PC-9 (cell line): Measurements from ENCODE around the gene CHSY3. TPM values are rescaled to one million over a fixed set of nuclear protein-coding genes. Genes with fewer than 3 reads are reported as not detected.

Experiments used
- BruUV-seq: library from RNA; stranded (reverse); fragments of 400-500 nt; replicated peaks from 2 replicates; lab custom pipeline; 2021; lab: Mats Ljungman, UMichigan
- CTCF ChIA-PET: fragments of 300-600 bp; sonication (Branson Sonifier 250); formaldehyde crosslinking; loops from one replicate; lab custom pipeline; 2022; ENCODE audit warnings: antibody characterized with exemption; lab: Charles Lee
- POLR2A ChIA-PET: fragments of 300-600 bp; sonication (Branson Sonifier 250); formaldehyde crosslinking; loops from one replicate; lab custom pipeline; 2022; ENCODE audit warnings: antibody characterized with exemption; ENCODE audit not compliant: unreplicated experiment; lab: Charles Lee
- DNase-seq, 2 experiments: peaks; one replicate each; pipeline versions ENCODE4 v3.0.0 to v3.0.0-alpha.2; 2015 to 2022; ENCODE audit warnings: mixed read lengths in 1 of 2
- H2AFZ ChIP-seq: fragments of 200-600 bp; sonication (generic); 2 replicates; pipeline ENCODE4 v1.8.1; 2017; ENCODE audit warnings: antibody characterized with exemption
- H3F3A ChIP-seq: fragments of 200-600 bp; sonication (generic); 2 replicates; pipeline ENCODE4 v1.8.1; 2017; ENCODE audit warnings: antibody characterized with exemption, mild to moderate bottlenecking, low read depth; ENCODE audit not compliant: insufficient read depth
- H3K27ac ChIP-seq: fragments of 200-600 bp; sonication (generic); 2 replicates; pipeline ENCODE4 v1.6.1; 2016; ENCODE audit warnings: mixed run types
- H3K27me3 ChIP-seq: fragments of 200-600 bp; sonication (generic); 2 replicates; pipeline ENCODE4 v1.6.1; 2016; ENCODE audit warnings: low read depth, mixed run types; ENCODE audit not compliant: insufficient read depth
- H3K36me3 ChIP-seq: fragments of 200-600 bp; sonication (generic); 2 replicates; pipeline ENCODE4 v1.6.1; 2016; ENCODE audit warnings: low read depth, mixed run types
- H3K4me1 ChIP-seq: fragments of 200-600 bp; sonication (generic); replicated peaks from 2 replicates; pipeline ENCODE4 v1.6.1; 2016; ENCODE audit warnings: mixed run types; ENCODE audit not compliant: insufficient read depth
- H3K4me2 ChIP-seq: fragments of 200-600 bp; sonication (generic); 2 replicates; pipeline ENCODE4 v1.6.1; 2017; ENCODE audit warnings: mixed run types
- H3K4me3 ChIP-seq: fragments of 200-600 bp; sonication (generic); 2 replicates; pipeline ENCODE4 v1.6.1; 2016; ENCODE audit warnings: mixed run types
- H3K79me2 ChIP-seq: fragments of 200-600 bp; sonication (generic); 2 replicates; pipeline ENCODE4 v1.6.1; 2017; ENCODE audit warnings: low read depth, mixed run types
- H3K9me2 ChIP-seq: fragments of 200-600 bp; sonication (generic); 2 replicates; pipeline ENCODE4 v1.8.1; 2017; ENCODE audit warnings: mild to moderate bottlenecking; ENCODE audit not compliant: insufficient read depth
- H3K9me3 ChIP-seq: fragments of 200-600 bp; sonication (generic); 2 replicates; pipeline ENCODE4 v1.8.1; 2016; ENCODE audit warnings: low read depth; ENCODE audit not compliant: insufficient read depth
- H4K20me1 ChIP-seq: fragments of 200-600 bp; sonication (generic); 2 replicates; pipeline ENCODE4 v1.8.1; 2017; ENCODE audit not compliant: insufficient read depth
- EZH2 ChIP-seq: fragments of 200-600 bp; sonication (generic); IDR thresholded peaks from 2 replicates; pipeline ENCODE4 v1.8.0; 2017; ENCODE audit warnings: antibody characterized with exemption, low read depth
- intact Hi-C: fragments of 100-400 bp; cut with micrococcal nuclease; formaldehyde crosslinking; loops from one replicate; pipeline ENCODE4 v1.10.0; 2022; ENCODE audit not compliant: unreplicated experiment
- total RNA-seq: library from RNA; stranded (reverse); gene quantifications from 2 replicates; pipeline ENCODE4 v1.2.3, GENCODE V29; 2021
- TF ChIP-seq, protein P1 (sequence below): fragments of 200-600 bp; sonication (generic); conservative IDR thresholded peaks from 2 replicates; pipeline ENCODE4 v1.6.1; 2017; ENCODE audit warnings: mixed run types, antibody characterized with exemption, mild to moderate bottlenecking, moderate library complexity

CHSY3 gene
- total RNA-seq, 1 experiment from 2014 or later, result 0.17 TPM

DNA sequence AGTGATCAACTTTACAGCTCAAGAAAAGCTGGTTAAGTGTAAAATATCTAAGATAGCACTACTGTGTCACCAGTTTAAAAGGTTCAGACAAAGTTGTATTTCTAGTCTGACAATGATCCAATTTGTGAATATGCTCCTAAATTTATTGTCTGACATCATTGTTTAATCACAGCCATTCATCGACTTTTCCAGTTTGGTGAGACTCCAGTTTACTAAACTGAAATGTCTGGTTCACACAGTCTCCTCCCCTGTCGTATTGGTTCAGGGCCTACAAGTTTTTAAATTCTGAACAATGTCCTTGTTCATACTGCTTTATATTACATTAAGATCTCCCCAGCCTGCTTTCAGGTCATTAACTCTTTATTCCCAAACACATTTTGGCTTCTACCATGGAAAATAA, 161.4 kb downstream of the CHSY3 start:
- Histone ChIP-seq H3K27ac (no peak overlapping the region), H3K9me2 (0 out of 2 replicates have a peak, but pooled peaks cover 3% of the 10 kb centered on the region), H3K79me2 (no peaks in the 10 kb centered on the region), H3K4me2 (no peak overlapping the region), H3K36me3 (no peaks in the 10 kb centered on the region), H3K9me3 (no peaks in the 10 kb centered on the region; the same call in 1 of the 2 replicates), H3K4me3 (no peak overlapping the region), H3F3A (no peaks in the 10 kb centered on the region), H2AFZ (no peak overlapping the region), H3K27me3 (no peaks in the 10 kb centered on the region), H4K20me1 (no peaks in the 10 kb centered on the region; the same call in 1 of the 2 replicates), H3K4me1 (no peaks in the 10 kb centered on the region)
- intact Hi-C loops, result no loop called here
- TF ChIP-seq, protein P1, sequence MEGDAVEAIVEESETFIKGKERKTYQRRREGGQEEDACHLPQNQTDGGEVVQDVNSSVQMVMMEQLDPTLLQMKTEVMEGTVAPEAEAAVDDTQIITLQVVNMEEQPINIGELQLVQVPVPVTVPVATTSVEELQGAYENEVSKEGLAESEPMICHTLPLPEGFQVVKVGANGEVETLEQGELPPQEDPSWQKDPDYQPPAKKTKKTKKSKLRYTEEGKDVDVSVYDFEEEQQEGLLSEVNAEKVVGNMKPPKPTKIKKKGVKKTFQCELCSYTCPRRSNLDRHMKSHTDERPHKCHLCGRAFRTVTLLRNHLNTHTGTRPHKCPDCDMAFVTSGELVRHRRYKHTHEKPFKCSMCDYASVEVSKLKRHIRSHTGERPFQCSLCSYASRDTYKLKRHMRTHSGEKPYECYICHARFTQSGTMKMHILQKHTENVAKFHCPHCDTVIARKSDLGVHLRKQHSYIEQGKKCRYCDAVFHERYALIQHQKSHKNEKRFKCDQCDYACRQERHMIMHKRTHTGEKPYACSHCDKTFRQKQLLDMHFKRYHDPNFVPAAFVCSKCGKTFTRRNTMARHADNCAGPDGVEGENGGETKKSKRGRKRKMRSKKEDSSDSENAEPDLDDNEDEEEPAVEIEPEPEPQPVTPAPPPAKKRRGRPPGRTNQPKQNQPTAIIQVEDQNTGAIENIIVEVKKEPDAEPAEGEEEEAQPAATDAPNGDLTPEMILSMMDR, result no peak
- no peak for TF ChIP-seq EZH2
- no peak for DNase-seq
- POLR2A ChIA-PET, result no interaction called here
- CTCF ChIA-PET, result no interaction called here
- BruUV-seq, result no TSS peak

DNA sequence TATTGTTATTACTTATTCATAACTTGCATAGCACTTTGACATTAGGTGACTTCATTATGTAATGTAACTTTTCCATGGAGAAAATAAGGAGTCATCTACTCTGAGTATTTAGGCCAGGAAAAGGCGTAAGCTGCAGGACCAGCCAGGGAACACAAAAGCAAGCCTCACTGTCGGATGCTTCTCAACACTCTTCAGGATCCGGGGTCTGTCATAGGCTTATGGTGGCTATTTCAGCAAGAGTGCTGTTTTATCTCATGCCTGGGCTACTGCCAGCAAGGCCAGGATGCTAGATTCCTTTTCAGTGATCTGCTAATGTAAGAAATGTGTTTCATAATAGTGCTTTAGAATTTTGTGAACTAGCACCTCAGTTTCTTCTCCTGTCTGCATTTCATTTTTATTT, 162.4 kb downstream of the CHSY3 start:
- H3F3A ChIP-seq, result no peaks in the 10 kb centered on the region
- no TSS peak for BruUV-seq
- no peaks in the 10 kb centered on the region for H3K27me3 ChIP-seq
- no peak overlapping the region for H2AFZ ChIP-seq
- H3K4me2 ChIP-seq, result no peak overlapping the region
- H3K9me2 ChIP-seq, result 0 out of 2 replicates have a peak, but pooled peaks cover 3% of the 10 kb centered on the region
- intact Hi-C loops, result no loop called here
- no peaks in the 10 kb centered on the region for H3K79me2 ChIP-seq
- no peak for DNase-seq
- H3K36me3 ChIP-seq, result no peaks in the 10 kb centered on the region
- no peaks in the 10 kb centered on the region for H3K4me1 ChIP-seq
- TF ChIP-seq EZH2, result no peak
- TF ChIP-seq, protein P1, result no peak
- ChIA-PET CTCF (no interaction called here), POLR2A (no interaction called here)
- no peaks in the 10 kb centered on the region; the same call in none of the 2 replicates for H4K20me1 ChIP-seq
- no peaks in the 10 kb centered on the region; the same call in 1 of the 2 replicates for H3K9me3 ChIP-seq
- no peak overlapping the region for H3K4me3 ChIP-seq
- H3K27ac ChIP-seq, result no peak overlapping the region

DNA sequence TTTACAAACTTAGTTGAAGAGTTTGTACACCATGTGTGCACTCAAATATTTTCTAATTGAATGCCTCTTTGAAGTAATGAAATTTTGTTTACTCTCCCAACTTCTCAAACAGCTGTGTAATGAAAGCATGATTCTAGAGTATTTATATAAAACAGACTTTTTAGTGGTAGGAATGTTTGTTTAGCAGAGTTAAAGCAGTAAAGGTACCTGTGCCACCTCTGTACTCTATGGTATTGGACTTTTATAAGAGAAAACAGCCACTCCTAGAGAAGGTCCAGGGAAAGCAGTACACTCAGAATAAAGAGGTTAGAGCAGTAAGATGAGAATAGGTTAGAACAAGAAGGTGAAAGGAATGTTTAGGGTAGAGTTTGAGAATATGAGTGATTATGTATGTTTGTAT, 163.1 kb downstream of the CHSY3 start:
- no peak for TF ChIP-seq EZH2
- TF ChIP-seq, protein P1, result no peak

More for the DNA sequence above, 163.1 kb downstream of the CHSY3 start:
- no peak for DNase-seq
- Histone ChIP-seq H2AFZ (no peak overlapping the region), H3K9me2 (0 out of 2 replicates have a peak, but pooled peaks cover 3% of the 10 kb centered on the region), H3K4me2 (no peak overlapping the region), H4K20me1 (no peaks in the 10 kb centered on the region; the same call in 1 of the 2 replicates), H3K27ac (no peak overlapping the region), H3K36me3 (no peaks in the 10 kb centered on the region), H3F3A (no peaks in the 10 kb centered on the region), H3K79me2 (no peaks in the 10 kb centered on the region), H3K27me3 (no peaks in the 10 kb centered on the region), H3K4me3 (no peak overlapping the region), H3K4me1 (no peaks in the 10 kb centered on the region), H3K9me3 (no peaks in the 10 kb centered on the region; the same call in 1 of the 2 replicates)
- intact Hi-C loops, result no loop called here
- POLR2A ChIA-PET, result no interaction called here
- CTCF ChIA-PET, result no interaction called here
- no TSS peak for BruUV-seq
